ENCODE measurements around the gene DUSP8. TPM values are rescaled to one million over a fixed set of nuclear protein-coding genes. Genes with fewer than 3 reads are reported as not detected.

DUSP8 gene
- total and polyA plus RNA-seq, 4 donors, result 2.0 to 17.0 (median 6.3) TPM

DNA sequence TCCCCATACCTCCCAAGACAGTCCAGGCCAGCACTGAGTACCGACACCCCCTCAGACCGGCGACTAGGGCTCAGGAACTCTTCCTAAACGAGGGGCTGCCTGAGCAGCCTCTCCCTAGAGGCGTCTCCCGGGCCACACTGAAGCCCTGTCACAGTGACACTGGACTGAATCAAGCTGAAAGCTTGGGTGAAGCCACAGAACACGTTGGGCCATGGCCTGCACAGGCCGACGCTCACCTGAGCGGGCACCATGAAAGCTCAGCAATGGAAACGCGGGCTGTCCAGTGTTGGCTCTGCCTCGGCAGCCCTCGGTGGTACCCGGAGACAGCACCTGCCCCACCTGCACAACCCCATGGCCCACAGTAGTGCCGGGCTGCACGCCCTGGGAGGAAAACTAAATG, 42.8 kb downstream of the DUSP8 start:
- Histone ChIP-seq H3K36me3 (ENCODE audit: control insufficient read depth in 4 of 4, insufficient read depth in 4 of 4, low read length in 4 of 4) (peaks cover 0 to 7% (median 0%) of the 10 kb centered on the region in 4 donors), H3K9me3 (ENCODE audit: control insufficient read depth in 4 of 4, insufficient read depth in 3 of 4, low read length in 3 of 4) (no peaks in the 10 kb centered on the region), H3K4me1 (ENCODE audit: control insufficient read depth in 5 of 5, insufficient read depth in 5 of 5, low read length in 5 of 5) (peaks cover 0 to 43% (median 0%) of the 10 kb centered on the region in 5 donors), H3K27me3 (ENCODE audit: control insufficient read depth in 3 of 3, insufficient read depth in 3 of 3, low read length in 2 of 3) (no peaks in the 10 kb centered on the region), H3K27ac (ENCODE audit: low read depth in 1 of 2, low read length in 1 of 2) (no peak overlapping the region), H3K4me3 (no peak overlapping the region), H3K9ac (ENCODE audit: insufficient read depth in 1 of 2, low read length in 2 of 2) (no peak overlapping the region)
- no peak for DNase-seq
- ATAC-seq (ENCODE audit: insufficient read depth, low FRiP score), result no peak
- 89 to 93% methylated on average over 17 of the region's 17 CpGs for WGBS, 2 donors
- TF ChIP-seq CTCF (IDR thresholded peaks at IDR 0.05; ENCODE audit: control extremely low read depth, extremely low read depth), result no peak

DNA sequence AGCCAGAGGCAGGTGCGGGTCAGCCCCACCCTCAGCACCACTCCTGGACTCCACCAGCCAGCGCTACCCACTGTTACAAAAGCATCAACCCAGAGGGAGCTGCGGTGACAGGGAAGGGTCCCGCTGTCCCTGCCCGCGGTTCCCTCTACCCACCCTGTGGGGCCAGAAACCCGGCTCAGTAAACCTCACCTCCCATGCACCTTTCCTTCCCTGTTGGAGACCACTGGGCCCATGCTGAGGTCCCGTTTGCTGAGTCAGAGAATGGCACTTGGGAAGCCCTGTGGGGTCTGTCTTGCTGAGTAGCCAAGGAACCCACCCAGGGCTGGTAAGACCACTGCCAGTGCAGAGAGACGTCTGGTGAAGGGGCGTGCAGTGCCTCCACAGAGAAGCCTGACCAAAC, 43.4 kb downstream of the DUSP8 start:
- H3K9ac ChIP-seq (ENCODE audit: insufficient read depth in 1 of 2, low read length in 2 of 2), result no peak overlapping the region
- H3K27me3 ChIP-seq (ENCODE audit: control insufficient read depth in 3 of 3, insufficient read depth in 3 of 3, low read length in 2 of 3), result no peaks in the 10 kb centered on the region
- TF ChIP-seq CTCF (IDR thresholded peaks at IDR 0.05; ENCODE audit: control extremely low read depth, extremely low read depth), result no peak
- peaks cover 0 to 41% (median 0%) of the 10 kb centered on the region in 5 donors for H3K4me1 ChIP-seq (ENCODE audit: control insufficient read depth in 5 of 5, insufficient read depth in 5 of 5, low read length in 5 of 5)
- no peak overlapping the region for H3K27ac ChIP-seq (ENCODE audit: low read depth in 1 of 2, low read length in 1 of 2)
- H3K9me3 ChIP-seq (ENCODE audit: control insufficient read depth in 4 of 4, insufficient read depth in 3 of 4, low read length in 3 of 4), result no peaks in the 10 kb centered on the region
- no peak for ATAC-seq (ENCODE audit: insufficient read depth, low FRiP score)
- H3K4me3 ChIP-seq, result no peak overlapping the region
- H3K36me3 ChIP-seq (ENCODE audit: control insufficient read depth in 4 of 4, insufficient read depth in 4 of 4, low read length in 4 of 4), result peaks cover 0 to 6% (median 0%) of the 10 kb centered on the region in 4 donors
- DNase-seq, result no peak
- 92 to 95% methylated on average over 10 of the region's 10 CpGs for WGBS, 2 donors

- 88% methylated on average over 15 of the region's 15 CpGs for WGBS, 2 donors
- TF ChIP-seq CTCF (IDR thresholded peaks at IDR 0.05; ENCODE audit: control extremely low read depth, extremely low read depth), result no peak
- DNase-seq, result no peak
- H3K9me3 ChIP-seq (ENCODE audit: control insufficient read depth in 4 of 4, insufficient read depth in 3 of 4, low read length in 3 of 4), result no peaks in the 10 kb centered on the region
- H3K27ac ChIP-seq (ENCODE audit: low read depth in 1 of 2, low read length in 1 of 2), result no peak overlapping the region
- H3K9ac ChIP-seq (ENCODE audit: insufficient read depth in 1 of 2, low read length in 2 of 2), result no peak overlapping the region
- H3K4me1 ChIP-seq (ENCODE audit: control insufficient read depth in 5 of 5, insufficient read depth in 5 of 5, low read length in 5 of 5), result peaks cover 0 to 26% (median 6%) of the 10 kb centered on the region in 5 donors
- no peak overlapping the region for H3K4me3 ChIP-seq
- ATAC-seq (ENCODE audit: insufficient read depth, low FRiP score), result no peak
- H3K27me3 ChIP-seq (ENCODE audit: control insufficient read depth in 3 of 3, insufficient read depth in 3 of 3, low read length in 2 of 3), result no peaks in the 10 kb centered on the region
- H3K36me3 ChIP-seq (ENCODE audit: control insufficient read depth in 4 of 4, insufficient read depth in 4 of 4, low read length in 4 of 4), result no peaks in the 10 kb centered on the region
These were observed 45.3 kb downstream of the DUSP8 start for GRCh38 chr11:1526785-1527184.

DNA sequence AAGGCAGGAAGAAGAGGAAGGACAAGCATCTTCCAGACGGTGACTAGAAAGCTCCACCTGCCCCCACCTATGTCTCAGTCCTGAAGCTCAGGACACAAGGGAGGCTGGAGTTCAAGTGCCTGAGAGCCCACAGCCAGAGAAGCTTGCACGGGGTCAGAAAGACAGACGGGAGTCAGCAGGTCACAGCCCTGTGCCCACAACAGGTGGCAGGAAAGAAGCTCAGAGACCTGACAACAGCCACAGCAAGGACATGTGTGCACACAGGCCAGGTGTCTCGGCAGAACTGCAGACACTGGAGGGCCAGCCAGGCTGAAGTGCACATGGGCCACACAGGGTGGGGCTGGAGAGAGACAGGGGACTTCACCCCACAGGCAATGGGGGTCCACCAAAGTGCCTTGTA, 48.3 kb downstream of the DUSP8 start:
- H3K27ac ChIP-seq (ENCODE audit: low read depth in 1 of 2, low read length in 1 of 2), result no peak overlapping the region
- no peak overlapping the region for H3K9ac ChIP-seq (ENCODE audit: insufficient read depth in 1 of 2, low read length in 2 of 2)
- no peaks in the 10 kb centered on the region for H3K36me3 ChIP-seq (ENCODE audit: control insufficient read depth in 4 of 4, insufficient read depth in 4 of 4, low read length in 4 of 4)
- H3K4me3 ChIP-seq, result no peak overlapping the region
- TF ChIP-seq CTCF (IDR thresholded peaks at IDR 0.05; ENCODE audit: control extremely low read depth, extremely low read depth), result no peak
- ATAC-seq (ENCODE audit: insufficient read depth, low FRiP score), result no peak
- peaks cover 5 to 23% (median 10%) of the 10 kb centered on the region in 5 donors for H3K4me1 ChIP-seq (ENCODE audit: control insufficient read depth in 5 of 5, insufficient read depth in 5 of 5, low read length in 5 of 5)
- no peak for DNase-seq
- H3K27me3 ChIP-seq (ENCODE audit: control insufficient read depth in 3 of 3, insufficient read depth in 3 of 3, low read length in 2 of 3), result no peaks in the 10 kb centered on the region
- no peaks in the 10 kb centered on the region for H3K9me3 ChIP-seq (ENCODE audit: control insufficient read depth in 4 of 4, insufficient read depth in 3 of 4, low read length in 3 of 4)
- WGBS, 2 donors, result 56 to 61% methylated on average over 4 of the region's 4 CpGs
